HFFc6 (cell line): Measurements from ENCODE around the gene HES4. TPM values are rescaled to one million over a fixed set of nuclear protein-coding genes. Genes with fewer than 3 reads are reported as not detected.

ENCODE experiments used
- DNase-seq: peaks from one replicate; pipeline ENCODE4 v3.0.0-alpha.2; 2018
- H3K27ac Mint-ChIP-seq: 2 replicates; pipeline ENCODE4 v1.8.0; 2020; ENCODE audit warnings: mild to moderate bottlenecking, mixed read lengths
- H3K27me3 Mint-ChIP-seq: 2 replicates; pipeline ENCODE4 v1.8.0; 2021; ENCODE audit warnings: mild to moderate bottlenecking, moderate library complexity, mixed read lengths; ENCODE audit not compliant: insufficient read depth
- H3K36me3 Mint-ChIP-seq: 2 replicates; pipeline ENCODE4 v1.8.0; 2021; ENCODE audit warnings: low read depth, mixed read lengths
- H3K4me1 Mint-ChIP-seq: 2 replicates; pipeline ENCODE4 v1.8.0; 2020; ENCODE audit warnings: low read depth, mixed read lengths
- H3K4me3 Mint-ChIP-seq: 2 replicates; pipeline ENCODE4 v1.8.0; 2020; ENCODE audit warnings: mild to moderate bottlenecking, moderate library complexity, mixed read lengths
- H3K9me3 Mint-ChIP-seq: 2 replicates; pipeline ENCODE4 v1.8.0; 2020; ENCODE audit warnings: mild to moderate bottlenecking, mixed read lengths
- total RNA-seq, 6 experiments: library from RNA; stranded (reverse); fragmentation: NEBNext Ultra II Directional; extraction: Animal tissue kit (Norgen Biotek cat#: 25700); gene quantifications; 2 replicates in 1 of 6; 3 replicates in 5 of 6; pipeline ENCODE4 v1.2.3, GENCODE V29; 2021
- TF ChIP-seq, protein P1 (sequence below): fragments of 200-600 bp; sonication (generic); IDR thresholded peaks from 2 replicates; pipeline ENCODE4 v1.5.0; 2021; ENCODE audit warnings: antibody characterized with exemption, mild to moderate bottlenecking

Gene HES4
- total RNA-seq, 6 experiments from 2014 or later: 14.1 to 17.4 (median 15.6) TPM

DNA sequence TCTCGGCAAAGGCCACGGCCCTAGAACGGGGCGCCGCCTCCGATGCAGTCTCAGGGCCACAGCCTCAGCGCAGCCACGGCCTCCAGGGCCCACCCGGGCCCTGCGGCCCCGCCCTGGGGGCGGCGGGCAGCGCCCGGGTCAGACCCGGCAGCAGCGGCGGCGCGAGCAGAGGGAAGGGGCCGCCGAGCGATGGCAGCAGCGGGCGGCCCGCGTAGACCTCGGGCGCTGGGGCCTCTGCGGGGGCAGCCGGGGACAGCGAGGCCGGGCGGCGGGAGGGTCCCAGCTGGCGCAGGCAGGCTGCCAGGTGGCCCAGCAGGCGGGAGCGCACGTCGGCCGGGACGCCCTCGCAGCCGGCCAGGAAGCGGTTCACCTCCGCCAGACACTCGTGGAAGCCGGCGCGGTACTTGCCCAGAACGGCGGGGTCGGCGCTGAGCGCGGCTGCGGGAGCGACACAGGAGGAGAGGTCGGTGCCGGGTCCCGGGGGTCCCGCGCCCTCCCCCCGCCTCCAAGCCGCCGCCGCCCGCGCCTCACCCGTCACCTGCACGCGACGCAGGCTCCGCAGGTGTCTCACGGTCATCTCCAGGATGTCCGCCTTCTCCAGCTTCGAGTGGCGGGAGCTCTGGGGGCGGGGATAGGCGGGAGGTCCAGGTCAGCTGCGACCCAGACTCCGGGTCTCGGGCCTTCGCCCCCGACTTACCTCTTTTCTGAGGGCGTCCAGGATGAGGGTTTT, 737 bp downstream of the HES4 start:
- peaks cover 9% of the 10 kb centered on the region for H3K27me3 Mint-ChIP-seq
- peaks cover 11% of the 10 kb centered on the region for H3K4me1 Mint-ChIP-seq
- no peaks in the 10 kb centered on the region for H3K9me3 Mint-ChIP-seq
- DNase-seq: no peak
- no peaks in the 10 kb centered on the region for H3K36me3 Mint-ChIP-seq
- no peak overlapping the region for H3K27ac Mint-ChIP-seq
- peak overlapping the region; percentile 71 for H3K4me3 Mint-ChIP-seq
- TF ChIP-seq, protein P1, sequence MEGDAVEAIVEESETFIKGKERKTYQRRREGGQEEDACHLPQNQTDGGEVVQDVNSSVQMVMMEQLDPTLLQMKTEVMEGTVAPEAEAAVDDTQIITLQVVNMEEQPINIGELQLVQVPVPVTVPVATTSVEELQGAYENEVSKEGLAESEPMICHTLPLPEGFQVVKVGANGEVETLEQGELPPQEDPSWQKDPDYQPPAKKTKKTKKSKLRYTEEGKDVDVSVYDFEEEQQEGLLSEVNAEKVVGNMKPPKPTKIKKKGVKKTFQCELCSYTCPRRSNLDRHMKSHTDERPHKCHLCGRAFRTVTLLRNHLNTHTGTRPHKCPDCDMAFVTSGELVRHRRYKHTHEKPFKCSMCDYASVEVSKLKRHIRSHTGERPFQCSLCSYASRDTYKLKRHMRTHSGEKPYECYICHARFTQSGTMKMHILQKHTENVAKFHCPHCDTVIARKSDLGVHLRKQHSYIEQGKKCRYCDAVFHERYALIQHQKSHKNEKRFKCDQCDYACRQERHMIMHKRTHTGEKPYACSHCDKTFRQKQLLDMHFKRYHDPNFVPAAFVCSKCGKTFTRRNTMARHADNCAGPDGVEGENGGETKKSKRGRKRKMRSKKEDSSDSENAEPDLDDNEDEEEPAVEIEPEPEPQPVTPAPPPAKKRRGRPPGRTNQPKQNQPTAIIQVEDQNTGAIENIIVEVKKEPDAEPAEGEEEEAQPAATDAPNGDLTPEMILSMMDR: no peak

GRCh38 chr1:998745-998994, 1.2 kb downstream of the HES4 start:
- Mint-ChIP-seq H3K9me3 (no peaks in the 10 kb centered on the region), H3K36me3 (no peaks in the 10 kb centered on the region)

DNA sequence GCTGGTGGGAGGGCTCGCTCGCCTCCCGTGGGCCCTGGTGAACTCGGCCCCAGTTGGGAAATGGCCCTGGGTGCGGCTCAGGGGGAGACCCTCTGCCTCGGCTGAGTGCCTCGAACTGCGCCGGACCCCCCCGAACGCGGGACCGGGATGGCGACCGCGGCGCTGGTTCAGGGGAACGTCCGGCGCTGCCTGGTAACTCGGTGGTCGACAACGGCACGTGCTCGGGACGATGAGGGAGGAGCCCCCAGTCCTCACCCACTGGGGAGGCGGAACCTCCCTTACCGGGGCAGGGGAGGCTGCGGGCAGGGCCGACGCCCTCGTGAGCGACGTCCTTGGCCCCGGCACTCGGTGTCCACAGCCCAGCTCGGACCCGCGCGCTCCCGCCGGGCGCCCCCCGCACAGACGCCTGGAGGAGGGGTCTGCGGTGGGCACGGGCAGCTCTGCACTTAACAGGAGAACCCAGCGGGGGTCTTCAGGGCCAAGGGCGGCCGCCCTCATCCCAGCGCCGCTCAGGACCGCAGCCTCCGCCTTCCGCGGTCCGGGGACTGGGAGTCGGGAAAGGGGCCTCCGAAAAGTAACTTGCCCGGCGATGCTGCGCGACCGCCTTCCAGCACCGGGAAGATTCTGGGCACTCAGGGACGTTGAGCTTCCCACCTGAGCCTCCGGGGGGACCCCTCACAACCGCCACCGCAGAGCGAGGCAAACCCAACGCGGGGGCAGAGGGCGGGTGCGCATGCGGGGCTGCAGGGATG, 1.7 kb downstream of the HES4 start:
- Mint-ChIP-seq H3K27me3 (peaks cover 11% of the 10 kb centered on the region), H3K36me3 (no peaks in the 10 kb centered on the region), H3K4me3 (no peak overlapping the region), H3K4me1 (peaks cover 11% of the 10 kb centered on the region), H3K27ac (no peak overlapping the region), H3K9me3 (peaks cover 1% of the 10 kb centered on the region; the same call in 1 of the 2 replicates)
- no peak for DNase-seq
- TF ChIP-seq, protein P1: no peak

More at GRCh38 chr1:998745-998994, 1.2 kb downstream of the HES4 start:
- no peak overlapping the region for H3K4me3 Mint-ChIP-seq
- H3K27ac Mint-ChIP-seq: no peak overlapping the region
- H3K27me3 Mint-ChIP-seq: peaks cover 11% of the 10 kb centered on the region
- peaks cover 11% of the 10 kb centered on the region for H3K4me1 Mint-ChIP-seq
- DNase-seq: no peak
- TF ChIP-seq, protein P1: no peak

DNA sequence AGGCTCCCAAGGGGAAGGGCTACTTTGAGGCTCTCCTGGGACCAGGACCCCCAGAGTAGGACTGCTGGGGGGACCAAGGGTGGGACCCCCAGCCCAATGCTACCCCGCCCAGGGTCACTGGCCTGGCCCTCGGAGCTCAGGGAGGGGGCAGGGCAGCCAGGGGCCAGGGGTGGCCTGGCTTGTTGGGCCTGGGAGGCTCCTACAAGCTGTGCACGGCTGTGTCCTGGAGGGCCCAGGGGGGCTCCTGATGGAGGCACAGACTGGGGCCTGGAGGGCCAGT, 2.2 kb downstream of the HES4 start:
- H3K27me3 Mint-ChIP-seq: peaks cover 11% of the 10 kb centered on the region
- no peak for DNase-seq
- H3K9me3 Mint-ChIP-seq: peaks cover 6% of the 10 kb centered on the region
- peaks cover 11% of the 10 kb centered on the region for H3K4me1 Mint-ChIP-seq
- no peak overlapping the region for H3K4me3 Mint-ChIP-seq
- TF ChIP-seq, protein P1: no peak
- peaks cover 4% of the 10 kb centered on the region for H3K36me3 Mint-ChIP-seq
- H3K27ac Mint-ChIP-seq: no peak overlapping the region

DNA sequence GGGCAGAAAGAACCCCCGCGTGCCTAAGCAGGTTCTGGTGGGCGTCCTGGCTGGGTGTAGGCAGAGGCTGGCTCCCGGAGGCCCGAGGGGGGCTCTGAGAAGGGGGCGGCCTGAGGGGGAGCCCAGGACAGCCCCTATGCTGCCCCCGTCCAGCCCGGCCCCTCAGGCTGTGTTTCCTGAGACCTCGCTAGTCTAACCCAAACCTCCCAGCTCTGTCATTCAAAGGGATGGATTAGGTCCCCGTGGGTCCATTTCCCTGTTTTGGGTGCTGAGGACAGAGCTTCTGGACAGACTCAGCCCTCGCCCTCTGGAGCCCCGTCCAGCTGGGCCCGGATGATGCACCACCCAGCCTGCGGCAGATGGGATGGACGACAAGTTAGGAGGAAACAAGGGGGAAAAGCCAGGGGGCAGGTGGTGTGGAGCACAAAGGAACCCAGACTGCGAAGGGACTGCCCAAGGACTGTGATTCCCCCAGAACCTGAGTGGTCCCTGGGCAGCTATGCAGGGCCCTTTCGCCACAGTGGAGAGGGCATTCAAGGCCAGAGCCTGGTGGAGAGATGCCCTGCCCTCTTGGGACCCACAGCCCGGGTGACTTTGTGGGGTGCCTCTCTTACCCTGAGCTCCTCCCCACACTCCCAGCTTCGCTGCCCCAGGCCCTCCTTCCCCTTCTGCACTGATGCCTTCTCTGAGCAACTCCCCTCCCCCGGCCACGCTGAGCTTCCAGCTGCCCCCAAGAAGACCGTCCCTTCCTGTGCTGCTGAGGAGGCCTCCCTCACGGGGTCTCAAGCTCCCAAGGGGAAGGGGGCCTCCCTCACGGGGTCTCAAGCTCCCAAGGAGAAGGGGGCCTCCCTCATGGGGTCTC, 2.8 kb downstream of the HES4 start:
- Mint-ChIP-seq H3K27ac (no peak overlapping the region), H3K4me1 (peaks cover 11% of the 10 kb centered on the region), H3K4me3 (no peak overlapping the region), H3K36me3 (peaks cover 10% of the 10 kb centered on the region), H3K9me3 (peaks cover 12% of the 10 kb centered on the region), H3K27me3 (peaks cover 13% of the 10 kb centered on the region)
- TF ChIP-seq, protein P1: no peak
- DNase-seq: no peak
